ENCODE data around the gene BEST4.
"Not testable (repeated sequence)": the region's sequence is repeated elsewhere in the genome, so short reads cannot be mapped to it uniquely, and the experiment has no call there.

The BEST4 gene

DNA sequence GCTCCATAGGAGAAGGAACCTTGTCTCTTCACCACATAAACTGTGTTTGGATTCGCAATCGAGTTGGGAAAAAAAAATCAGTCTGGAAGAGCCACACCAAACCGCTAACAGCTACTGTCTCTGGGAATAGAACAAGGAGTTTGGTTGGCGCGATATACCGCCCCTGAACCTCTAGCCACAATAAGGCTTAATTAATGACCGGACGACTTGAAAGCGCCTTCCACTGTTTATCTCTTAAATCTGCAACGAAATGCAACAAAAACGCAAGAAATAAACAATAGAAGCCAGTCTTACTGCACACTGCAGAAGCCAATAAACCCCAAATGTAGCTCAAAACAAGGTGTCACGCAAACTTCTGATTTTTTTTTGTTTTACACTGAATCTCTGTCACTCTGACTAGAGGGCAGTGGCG is 31.2 kb upstream of the BEST4 start:
- no peak for DNase-seq

GRCh38 chr1:44817771-44818495 is 30.0 kb upstream of the BEST4 start:
- no peak for DNase-seq

DNA sequence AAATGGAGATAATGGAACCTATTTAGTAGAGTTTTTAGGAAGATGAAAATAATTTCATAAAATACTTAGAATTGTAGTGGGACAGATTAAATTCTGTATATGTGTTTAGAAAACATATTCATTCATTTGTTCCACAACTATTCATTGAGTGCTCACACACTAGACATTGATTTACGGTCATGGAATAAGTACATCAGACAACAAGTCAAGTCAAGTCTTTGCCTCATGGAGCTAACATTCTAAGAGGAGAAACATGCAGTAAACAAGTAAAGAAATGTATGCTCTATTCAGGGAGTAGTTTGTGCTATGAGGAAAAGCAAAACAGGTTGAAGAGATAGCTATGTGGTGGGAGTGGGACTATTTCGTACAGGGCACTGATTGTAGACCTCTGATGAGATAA is 29.3 kb upstream of the BEST4 start:
- DNase-seq, result no peak

DNA sequence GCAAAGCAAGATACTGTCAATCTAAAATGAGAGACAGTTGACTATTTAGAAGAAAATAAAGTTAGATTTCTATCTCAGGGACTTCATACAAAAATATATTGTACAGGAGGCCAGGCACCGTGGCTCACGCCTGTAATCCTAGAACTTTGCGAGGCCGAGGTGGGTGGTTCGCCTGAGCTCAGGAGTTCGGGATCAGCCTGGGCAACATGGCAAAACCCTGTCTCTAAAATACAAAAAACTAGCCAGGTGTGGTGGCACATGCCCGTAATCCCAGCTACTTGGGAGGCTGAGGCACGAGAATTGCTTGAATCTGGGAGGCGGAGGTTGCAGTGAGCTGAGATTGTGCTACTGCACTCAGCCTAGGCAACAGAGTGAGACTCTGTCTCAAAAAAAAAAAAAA is 28.0 kb upstream of the BEST4 start:
- not testable (repeated sequence) for DNase-seq

- DNase-seq, result peak in 1 of 2 experiments; percentile 9
Measured at GRCh38 chr1:44812822-44813543, 25.0 kb upstream of the BEST4 start.

GRCh38 chr1:44811234-44811633 is 23.3 kb upstream of the BEST4 start:
- DNase-seq, result no peak

- not testable (repeated sequence) for DNase-seq
Measured at GRCh38 chr1:44810762-44811105, 22.8 kb upstream of the BEST4 start.

DNA sequence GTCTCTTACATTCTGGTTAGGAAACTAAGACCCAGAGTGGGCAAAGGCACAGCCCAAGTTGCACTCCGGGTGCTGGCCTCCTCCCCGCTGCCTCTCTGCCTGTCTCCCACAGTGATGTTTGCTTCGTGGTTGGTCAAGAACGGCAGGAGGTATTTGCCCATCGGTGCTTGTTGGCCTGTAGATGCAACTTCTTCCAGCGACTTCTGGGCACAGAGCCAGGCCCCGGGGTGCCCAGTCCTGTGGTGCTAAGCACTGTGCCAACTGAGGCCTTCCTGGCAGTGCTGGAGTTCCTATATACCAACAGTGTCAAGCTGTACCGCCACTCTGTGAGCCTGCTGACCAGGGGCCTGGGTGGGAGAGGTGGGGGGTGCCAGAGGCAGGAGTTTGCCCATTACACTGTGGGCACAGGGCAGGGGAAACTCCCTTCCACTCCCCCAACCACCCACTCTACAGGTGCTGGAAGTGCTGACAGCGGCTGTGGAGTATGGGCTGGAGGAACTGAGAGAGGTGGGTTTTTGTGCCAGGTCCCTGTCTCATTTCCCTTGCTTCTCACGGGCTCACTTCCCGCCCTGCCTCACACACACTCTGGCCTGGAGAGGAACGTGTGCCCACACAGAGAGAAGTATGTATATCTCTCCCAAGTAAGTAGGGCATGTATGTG is 22.3 kb upstream of the BEST4 start:
- DNase-seq, result peak; percentile 58 to 67

DNA sequence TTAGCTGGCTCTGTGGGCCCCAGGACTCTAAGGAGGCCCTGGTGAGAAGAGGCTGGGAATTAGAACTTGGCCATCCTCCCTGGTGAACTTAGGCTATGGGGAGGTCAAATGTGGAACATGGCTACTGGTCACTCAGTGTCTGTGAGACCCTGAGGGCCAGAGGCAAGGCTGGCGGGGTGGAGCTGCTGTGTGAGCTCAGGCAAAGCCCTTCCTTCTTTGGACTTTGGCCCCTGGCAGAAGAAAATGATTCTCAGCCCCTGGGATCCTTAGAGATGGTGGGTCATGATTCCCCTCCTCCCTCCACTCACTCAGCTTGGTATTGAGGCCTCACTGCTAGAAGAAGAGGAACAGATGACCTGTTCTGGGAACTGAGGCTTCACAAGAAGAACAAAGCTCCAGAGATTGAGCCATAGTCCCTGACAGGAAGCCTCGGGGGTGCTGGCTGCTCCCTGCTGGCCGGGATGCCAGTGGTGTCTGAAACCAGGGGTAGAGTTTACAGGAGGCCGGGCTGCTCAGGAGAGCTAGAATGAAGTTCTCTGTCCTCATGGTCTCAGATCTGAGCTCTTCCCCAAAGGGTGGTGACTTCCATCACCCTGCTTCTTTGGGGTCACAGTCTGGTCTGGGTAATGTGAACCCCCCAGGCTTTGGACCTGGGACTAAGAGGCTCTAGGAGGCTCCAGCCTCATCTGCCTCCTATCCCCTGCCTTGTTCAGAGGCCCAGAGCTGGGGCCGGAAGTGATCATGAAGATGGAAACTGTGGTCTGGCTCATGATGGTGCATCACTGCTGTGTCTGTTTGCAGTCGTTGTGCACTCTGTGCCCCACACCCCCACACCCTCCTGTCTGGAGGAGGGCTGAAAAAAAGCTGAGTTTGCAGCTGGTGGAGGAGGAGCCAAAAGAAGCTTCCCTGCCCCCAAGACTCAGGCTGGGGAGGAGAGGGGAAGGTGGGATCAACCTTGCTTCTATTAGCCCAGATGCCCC is 21.3 kb upstream of the BEST4 start:
- DNase-seq, result peak; percentile 88 to 93

DNA sequence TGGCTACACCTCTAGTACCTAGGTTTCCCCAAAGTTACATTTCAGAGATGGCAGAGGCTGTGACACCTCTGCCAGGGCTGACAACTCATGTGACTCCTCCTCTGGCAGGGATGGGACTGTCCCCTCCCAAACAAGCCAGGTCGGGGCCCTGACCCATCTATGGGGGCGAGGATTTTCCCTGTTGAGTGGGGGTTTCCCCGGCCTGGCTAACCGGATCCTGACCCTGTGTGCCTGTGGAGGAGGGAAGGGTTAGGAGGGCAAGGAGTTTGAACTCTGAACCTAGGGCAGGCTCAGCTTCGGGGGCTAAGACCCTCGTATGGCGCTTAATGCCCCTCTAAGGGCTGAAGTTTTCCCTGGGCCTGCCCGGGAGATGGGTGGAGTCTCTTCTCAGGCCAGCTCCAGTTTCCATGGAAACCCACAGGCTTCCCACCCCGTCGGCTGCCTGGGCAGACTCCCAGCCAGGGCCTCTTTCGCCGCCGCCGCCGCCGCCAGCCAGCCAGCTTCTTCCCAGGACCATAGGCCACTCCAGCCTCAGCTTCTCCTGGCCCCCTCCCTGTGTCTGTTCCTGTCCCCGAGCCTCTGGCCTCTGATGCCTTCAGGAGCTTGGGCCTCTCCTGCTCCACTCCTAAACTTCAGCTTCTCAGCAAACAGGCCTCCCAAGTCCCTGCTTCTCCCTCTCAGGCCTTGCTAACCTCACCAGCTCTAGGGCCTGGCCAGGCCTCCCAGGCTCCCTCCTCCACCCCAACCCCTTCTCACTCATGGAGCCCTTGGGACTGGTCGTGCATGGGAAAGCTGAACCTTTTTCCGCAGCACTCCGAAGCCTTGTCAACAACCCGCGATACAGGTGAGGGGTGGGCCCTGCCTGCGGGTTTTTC is 20.3 kb upstream of the BEST4 start, which contains the start of gene BTBD19:
TSS of gene BTBD19 (plus strand) at position 461 of the 875 bp plus-strand sequence. CDS start at position 759, 298 bp downstream.
- DNase-seq, result peak; percentile 89 to 91

GRCh38 chr1:44807364-44808062 is 19.5 kb upstream of the BEST4 start:
- DNase-seq, result peak; percentile 92 to 96

GRCh38 chr1:44806704-44807363 is 18.9 kb upstream of the BEST4 start, which contains the start of gene DYNLT4:
Gene DYNLT4 (minus strand): TSS chr1:44807351. CDS start chr1:44806668, 683 bp downstream.
- DNase-seq, result no peak

- no peak for DNase-seq
Measured at GRCh38 chr1:44806025-44806703, 18.2 kb upstream of the BEST4 start.

DNA sequence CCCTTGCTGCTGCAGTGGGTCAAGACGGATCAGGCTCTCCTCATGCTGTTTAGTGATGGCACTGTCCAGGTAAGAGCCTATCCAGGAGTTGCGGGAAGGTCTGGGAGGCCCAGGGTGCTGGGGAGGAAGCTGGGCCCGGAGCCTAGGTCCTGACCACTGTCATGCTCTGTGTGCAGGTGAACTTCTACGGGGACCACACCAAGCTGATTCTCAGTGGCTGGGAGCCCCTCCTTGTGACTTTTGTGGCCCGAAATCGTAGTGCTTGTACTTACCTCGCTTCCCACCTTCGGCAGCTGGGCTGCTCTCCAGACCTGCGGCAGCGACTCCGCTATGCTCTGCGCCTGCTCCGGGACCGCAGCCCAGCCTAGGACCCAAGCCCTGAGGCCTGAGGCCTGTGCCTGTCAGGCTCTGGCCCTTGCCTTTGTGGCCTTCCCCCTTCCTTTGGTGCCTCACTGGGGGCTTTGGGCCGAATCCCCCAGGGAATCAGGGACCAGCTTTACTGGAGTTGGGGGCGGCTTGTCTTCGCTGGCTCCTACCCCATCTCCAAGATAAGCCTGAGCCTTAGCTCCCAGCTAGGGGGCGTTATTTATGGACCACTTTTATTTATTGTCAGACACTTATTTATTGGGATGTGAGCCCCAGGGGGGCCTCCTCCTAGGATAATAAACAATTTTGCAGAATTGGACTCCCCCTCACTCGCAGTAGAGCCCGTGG is 17.5 kb upstream of the BEST4 start:
- DNase-seq, result no peak

DNA sequence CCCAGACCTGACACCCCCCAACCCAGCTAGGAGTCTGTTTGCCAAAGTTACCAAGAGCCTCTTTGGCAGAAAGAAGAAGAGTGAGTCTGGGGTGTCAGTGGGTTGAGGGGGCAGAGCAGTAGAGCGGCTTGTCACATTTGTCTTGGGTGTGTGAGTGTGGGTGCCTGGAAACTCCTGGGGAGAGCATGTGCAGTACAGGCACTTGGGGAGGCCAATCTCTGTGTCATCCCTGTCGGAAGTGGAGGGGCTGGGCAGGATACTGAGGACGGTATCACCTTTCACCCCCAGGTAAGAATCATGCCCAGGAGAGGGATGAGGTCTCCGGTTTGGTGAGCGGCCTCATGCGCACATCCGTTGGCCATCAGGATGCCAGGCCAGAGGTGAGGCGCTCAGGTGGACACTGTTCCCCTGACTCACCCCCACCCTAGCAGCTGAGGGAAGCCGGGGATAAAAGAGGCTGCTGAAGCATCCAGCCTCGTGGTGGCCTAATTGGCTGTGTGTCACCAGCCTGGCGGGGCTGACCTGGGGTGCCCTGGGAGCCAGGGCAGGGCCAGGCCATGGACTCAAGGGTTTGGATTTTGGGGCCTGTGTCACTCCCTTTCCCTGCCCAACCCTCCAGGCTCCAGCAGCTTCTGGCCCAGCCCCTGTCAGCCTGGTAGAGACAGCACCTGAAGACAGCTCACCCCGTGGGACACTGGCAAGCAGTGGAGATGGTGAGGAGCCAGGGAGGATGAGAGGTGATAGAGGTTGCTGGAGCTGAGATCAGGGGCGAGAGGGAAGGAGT is 15.5 kb upstream of the BEST4 start:
- no peak for DNase-seq

- DNase-seq, result no peak
Measured at GRCh38 chr1:44803062-44803311, 15.0 kb upstream of the BEST4 start.

DNA sequence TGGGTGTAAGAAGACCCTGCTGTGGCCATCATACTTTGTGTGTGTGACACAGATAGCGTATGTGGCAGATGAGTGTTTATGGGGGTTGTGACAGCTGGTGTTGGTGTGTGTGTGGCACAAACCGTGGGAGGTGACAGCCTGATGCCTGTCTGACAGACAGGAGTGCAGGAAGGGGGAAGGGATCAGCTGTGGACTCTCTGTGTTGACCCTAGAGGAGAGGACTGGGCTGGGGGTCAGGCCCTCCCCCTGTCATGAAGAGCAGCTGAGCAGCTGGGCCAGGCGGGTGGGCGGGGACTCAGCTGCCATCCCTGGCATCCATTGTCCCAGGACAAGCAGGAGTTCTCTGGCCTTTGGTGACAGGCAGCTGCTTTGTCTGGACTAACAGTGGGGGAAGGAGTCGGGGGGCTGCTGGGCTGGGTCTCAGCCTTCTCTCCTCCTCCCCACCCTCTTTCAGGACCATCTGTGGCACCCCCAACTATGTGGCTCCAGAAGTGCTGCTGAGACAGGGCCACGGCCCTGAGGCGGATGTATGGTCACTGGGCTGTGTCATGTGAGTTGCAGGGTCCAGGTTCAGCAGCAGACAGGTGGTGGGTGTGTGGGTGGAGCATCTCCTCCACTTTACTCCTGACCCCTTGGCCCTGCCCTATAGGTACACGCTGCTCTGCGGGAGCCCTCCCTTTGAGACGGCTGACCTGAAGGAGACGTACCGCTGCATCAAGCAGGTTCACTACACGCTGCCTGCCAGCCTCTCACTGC is 14.5 kb upstream of the BEST4 start:
- no peak for DNase-seq
